HepG2 (cell line): ENCODE data around the gene XRCC3.

Source experiments
- ARNT ChIP-seq: fragments of 450-650 bp; IDR thresholded peaks from 2 replicates; pipeline ENCODE4 v1.6.1; 2017
- EP300 ChIP-seq, 3 experiments: sonication (generic) in 1 of 3; formaldehyde crosslinking in 1 of 3; IDR thresholded peaks; 2 replicates each; pipeline versions ENCODE4 v1.5.1 to v1.6.1; 2011 to 2020; ENCODE audit warnings: low read depth in 2 of 3, low read length in 2 of 3, borderline replicate concordance in 1 of 3, improper control_type of control experiment in 1 of 3, mild to moderate bottlenecking in 1 of 3, missing genetic modification reagents in 1 of 3, moderate library complexity in 1 of 3
- HNRNPH1 ChIP-seq: fragments of 200-400 bp; formaldehyde crosslinking; optimal IDR thresholded peaks from 2 replicates; pipeline ENCODE3; 2017; ENCODE audit warnings: mild to moderate bottlenecking, low read depth, low read length
- MAF1 ChIP-seq: sonication (generic); formaldehyde crosslinking; IDR thresholded peaks from 2 replicates; pipeline ENCODE4 v1.5.0; 2020; ENCODE audit warnings: missing genetic modification reagents, borderline replicate concordance
- NPAS2 ChIP-seq: sonication (generic); formaldehyde crosslinking; IDR thresholded peaks from 2 replicates; pipeline ENCODE4 v1.8.0; 2022; ENCODE audit warnings: mild to moderate bottlenecking, missing genetic modification reagents, borderline replicate concordance
- POLR2A ChIP-seq, 2 experiments: IDR thresholded peaks; 2 replicates each; pipeline ENCODE4 v1.6.1; 2011; ENCODE audit warnings: low read depth in 2 of 2, low read length in 2 of 2, mild to moderate bottlenecking in 1 of 2, moderate library complexity in 1 of 2; ENCODE audit not compliant: insufficient read depth in 1 of 2
- POLR2AphosphoS5 ChIP-seq: IDR thresholded peaks from 2 replicates; pipeline ENCODE4 v1.6.1; 2012; ENCODE audit warnings: low read depth, low read length
- ZBTB7B ChIP-seq: sonication (generic); formaldehyde crosslinking; IDR thresholded peaks from 2 replicates; pipeline ENCODE4 v1.4.0; 2020; ENCODE audit warnings: missing genetic modification reagents
- ZNF510 ChIP-seq: sonication (generic); formaldehyde crosslinking; IDR thresholded peaks from 2 replicates; pipeline ENCODE4 v1.4.0; 2020; ENCODE audit warnings: low read depth, mild to moderate bottlenecking, missing genetic modification reagents
- ZNF772 ChIP-seq: sonication (generic); formaldehyde crosslinking; IDR thresholded peaks from 2 replicates; pipeline ENCODE4 v1.5.0; 2020; ENCODE audit warnings: mild to moderate bottlenecking, missing genetic modification reagents
- ZNF776 ChIP-seq: sonication (generic); formaldehyde crosslinking; IDR thresholded peaks from 2 replicates; pipeline ENCODE4 v1.4.0; 2020; ENCODE audit warnings: mild to moderate bottlenecking, missing genetic modification reagents
- TF ChIP-seq, protein P1 (sequence below): sonication (generic); formaldehyde crosslinking; IDR thresholded peaks from 2 replicates; pipeline ENCODE4 v1.5.0; 2020; ENCODE audit warnings: mild to moderate bottlenecking, missing genetic modification reagents, moderate library complexity

DNA sequence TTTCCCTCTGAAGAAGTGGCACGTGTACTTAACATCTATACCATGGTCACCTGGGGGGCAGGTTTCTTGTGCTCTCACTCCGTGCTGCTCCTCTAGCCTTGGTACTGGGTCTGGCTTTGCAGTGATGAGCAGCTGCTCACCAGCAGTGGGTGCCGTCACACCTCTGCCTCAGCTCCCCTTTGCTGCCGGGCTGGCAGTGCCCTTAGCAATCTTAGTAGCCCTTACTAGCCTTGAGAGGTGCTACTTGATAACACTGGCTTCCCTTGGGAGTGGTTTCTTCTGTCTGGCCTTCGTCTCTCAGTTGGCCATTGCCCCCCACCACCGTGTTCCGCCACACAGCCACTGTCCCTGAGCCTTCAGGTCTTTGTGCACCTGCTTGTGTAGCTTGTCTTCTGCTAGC is 63.7 kb downstream of the XRCC3 start:
- TF ChIP-seq POLR2A (IDR thresholded peaks at IDR 0.05; ENCODE audit: insufficient read depth in 1 of 2, low read depth in 2 of 2, low read length in 2 of 2) (no peak), ZNF776 (CRISPR knock-in tag) (no peak), ZBTB7B (CRISPR knock-in tag) (no peak), EP300 (IDR thresholded peaks at IDR 0.05; ENCODE audit: low read depth in 2 of 2, low read length in 2 of 2) (no peak), EP300 (CRISPR knock-in tag; IDR thresholded peaks at IDR 0.05; ENCODE audit: borderline replicate concordance) (no peak), POLR2AphosphoS5 (no peak), NPAS2 (CRISPR knock-in tag) (no peak), ZNF772 (CRISPR knock-in tag) (no peak), HNRNPH1 (no peak), ZNF510 (CRISPR knock-in tag) (no peak), MAF1 (CRISPR knock-in tag) (no peak), ARNT (no peak)
- TF ChIP-seq, protein P1, sequence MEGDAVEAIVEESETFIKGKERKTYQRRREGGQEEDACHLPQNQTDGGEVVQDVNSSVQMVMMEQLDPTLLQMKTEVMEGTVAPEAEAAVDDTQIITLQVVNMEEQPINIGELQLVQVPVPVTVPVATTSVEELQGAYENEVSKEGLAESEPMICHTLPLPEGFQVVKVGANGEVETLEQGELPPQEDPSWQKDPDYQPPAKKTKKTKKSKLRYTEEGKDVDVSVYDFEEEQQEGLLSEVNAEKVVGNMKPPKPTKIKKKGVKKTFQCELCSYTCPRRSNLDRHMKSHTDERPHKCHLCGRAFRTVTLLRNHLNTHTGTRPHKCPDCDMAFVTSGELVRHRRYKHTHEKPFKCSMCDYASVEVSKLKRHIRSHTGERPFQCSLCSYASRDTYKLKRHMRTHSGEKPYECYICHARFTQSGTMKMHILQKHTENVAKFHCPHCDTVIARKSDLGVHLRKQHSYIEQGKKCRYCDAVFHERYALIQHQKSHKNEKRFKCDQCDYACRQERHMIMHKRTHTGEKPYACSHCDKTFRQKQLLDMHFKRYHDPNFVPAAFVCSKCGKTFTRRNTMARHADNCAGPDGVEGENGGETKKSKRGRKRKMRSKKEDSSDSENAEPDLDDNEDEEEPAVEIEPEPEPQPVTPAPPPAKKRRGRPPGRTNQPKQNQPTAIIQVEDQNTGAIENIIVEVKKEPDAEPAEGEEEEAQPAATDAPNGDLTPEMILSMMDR (CRISPR knock-in tag), result no peak
